Left kidney (tissue), 2 donors: ENCODE data around the gene TENM4. TPM values are rescaled to one million over a fixed set of nuclear protein-coding genes. Genes with fewer than 3 reads are reported as not detected.

Source experiments
- DNase-seq: peaks from one replicate; pipeline ENCODE4 v3.0.0-alpha.2; 2013
- polyA plus RNA-seq: library from polyadenylated mRNA; unstranded; fragments of 120-200 nt; gene quantifications from one replicate; pipeline ENCODE4 v1.2.1, GENCODE V29; 2013; ENCODE audit not compliant: insufficient read length

TENM4 gene
- polyA plus RNA-seq, 1 donor, result 24.5 TPM

DNA sequence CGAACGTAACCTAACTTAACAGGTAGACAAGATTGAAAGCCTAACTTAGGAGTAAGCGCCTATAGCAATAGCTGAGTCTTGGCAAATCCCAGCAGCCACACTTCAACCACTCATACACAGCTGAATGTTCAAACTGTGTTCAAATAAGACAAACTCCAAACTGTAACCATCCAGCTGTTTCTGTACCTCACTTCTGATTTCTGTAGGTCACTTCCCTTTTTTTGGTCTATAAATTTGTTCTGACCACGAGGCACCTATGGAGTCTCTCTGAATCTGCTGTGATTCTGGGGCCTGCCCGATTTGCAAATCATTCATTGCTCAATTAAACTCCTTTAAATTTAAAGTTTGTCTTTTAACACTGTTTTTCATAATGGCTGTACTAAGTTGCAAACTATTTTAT lies 8.2 kb upstream of the TENM4 start:
- DNase-seq, result no peak

DNA sequence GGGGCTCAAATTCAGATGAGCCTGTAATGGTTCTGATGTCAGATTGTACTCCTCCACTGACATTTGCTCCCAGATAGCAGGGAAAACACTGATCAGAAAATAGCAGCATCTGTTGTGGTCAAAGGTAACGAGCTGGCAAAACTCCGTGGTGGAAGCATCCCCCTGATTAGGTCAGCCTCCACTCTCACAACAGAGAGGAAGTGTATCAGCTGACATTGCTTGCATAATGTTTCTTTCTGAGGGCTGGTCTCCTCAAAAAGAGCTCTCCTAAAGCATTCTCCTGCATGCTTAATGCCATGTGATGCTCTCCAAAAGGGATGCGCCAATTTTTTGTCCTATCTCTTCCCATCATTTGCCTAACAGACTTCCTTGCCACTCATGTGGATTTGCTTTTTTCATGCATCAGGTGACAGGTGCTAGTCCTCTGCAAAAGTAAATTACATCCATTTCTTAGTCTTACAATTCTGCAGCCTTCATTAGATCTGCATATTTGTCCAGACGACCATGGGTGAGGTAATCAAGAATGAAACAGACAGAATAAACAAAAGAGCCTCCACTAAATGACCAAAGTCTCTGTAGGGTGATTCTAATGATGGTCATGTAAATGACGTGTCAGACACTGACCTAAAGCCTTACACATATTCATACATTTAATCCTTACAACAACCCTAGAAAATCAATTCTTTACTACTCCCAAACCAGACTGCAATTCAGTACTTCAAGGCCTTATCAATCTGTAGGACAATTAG lies 6.4 kb upstream of the TENM4 start:
- DNase-seq, result no peak

DNA sequence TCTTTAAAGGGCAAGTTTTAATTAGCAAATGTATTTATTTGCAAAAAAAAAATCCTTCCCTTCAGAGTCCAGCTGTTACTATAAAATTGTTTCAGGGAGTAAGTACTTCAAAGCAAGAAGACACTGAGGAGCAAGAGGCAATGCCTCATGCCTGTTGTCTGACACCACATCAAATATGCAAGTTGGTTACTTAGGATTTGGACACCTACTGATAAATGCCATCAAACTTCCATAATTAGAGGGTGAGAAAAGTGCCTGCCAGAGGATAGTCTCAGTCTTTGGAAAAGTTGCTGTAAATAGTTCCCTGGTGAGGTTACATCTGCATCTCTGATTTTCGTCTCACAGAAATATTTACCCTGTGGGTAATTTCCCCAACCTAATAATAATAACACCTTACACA lies 4.1 kb upstream of the TENM4 start:
- DNase-seq, result no peak

DNA sequence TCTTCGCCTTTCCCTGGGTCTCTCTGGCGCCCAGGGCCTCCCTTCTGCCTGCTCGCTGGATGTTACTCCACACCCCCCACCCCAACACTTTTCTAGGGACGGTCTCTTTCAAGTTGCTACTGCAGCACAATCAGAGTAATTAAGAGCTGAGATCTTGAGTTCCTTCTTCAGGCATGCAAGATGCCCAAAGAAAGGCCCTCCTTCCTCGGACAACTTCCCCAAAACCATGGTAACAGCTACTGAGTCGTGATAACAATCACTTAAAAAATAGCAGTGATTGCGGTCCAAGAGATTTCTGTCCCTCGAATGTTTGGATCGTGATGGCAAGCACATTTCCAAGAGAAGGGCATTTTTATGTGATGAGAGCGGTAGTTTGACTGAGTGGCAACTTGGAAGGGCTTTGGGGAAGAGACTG lies 638 bp upstream of the TENM4 start:
- DNase-seq, result peak; percentile 41

DNA sequence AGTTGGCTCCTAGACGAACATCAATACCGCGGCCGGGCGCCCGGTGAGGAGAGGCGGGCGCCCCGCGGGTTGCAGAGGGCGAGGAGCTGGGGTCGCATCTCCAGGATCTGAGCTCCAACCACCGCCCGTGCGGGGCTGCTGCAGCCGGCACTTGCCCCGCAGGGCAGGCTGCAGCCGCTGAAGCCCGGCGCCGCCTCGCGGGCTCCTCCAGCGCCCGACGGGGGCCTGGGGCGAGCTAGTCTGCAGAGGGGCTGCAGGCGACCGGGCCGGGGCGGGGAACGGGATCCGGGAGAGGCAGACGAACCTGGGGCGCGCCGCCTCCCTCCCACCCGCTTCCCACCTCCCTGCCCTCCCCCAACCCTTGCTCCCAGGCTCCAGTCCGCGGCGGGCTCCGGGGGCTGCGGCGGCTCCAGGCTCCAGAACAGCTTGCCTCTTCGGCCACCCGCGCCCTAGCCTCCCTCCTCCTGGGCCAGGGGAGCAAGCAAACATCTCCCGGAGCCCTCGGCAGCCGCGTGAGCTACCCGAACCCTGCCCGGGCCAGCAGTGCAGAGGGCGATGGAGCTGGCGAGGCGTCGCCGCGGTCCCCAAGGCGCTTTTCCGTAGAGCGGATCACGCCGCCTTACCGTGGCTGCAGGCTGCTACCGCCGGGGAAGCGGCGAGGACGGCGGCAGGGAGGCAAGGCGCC lies 802 bp downstream of the TENM4 start:
- DNase-seq, result peak; percentile 45

DNA sequence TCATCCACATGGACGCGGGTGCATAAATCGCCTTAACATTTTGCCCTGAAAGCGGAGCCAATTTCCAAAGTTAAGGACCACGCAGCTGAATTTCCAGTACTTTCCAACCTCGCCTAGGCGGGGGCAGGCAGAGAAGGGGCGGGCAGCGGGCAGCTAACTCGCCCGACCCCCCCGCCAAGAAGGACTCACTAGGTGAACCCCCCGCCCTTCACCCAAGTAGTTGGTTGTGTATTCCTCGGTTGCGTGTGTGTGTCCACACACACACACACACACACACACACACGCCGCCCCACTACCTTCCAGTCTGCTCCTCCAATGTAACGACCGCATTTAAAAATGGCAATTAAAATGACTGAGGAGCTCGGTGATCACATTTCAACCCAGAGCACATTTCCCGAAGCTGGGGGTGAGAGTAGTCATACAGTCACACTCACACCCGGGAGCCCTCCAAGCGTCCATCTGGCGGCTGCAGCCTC lies 1.4 kb downstream of the TENM4 start:
- DNase-seq, result peak; percentile 49

DNA sequence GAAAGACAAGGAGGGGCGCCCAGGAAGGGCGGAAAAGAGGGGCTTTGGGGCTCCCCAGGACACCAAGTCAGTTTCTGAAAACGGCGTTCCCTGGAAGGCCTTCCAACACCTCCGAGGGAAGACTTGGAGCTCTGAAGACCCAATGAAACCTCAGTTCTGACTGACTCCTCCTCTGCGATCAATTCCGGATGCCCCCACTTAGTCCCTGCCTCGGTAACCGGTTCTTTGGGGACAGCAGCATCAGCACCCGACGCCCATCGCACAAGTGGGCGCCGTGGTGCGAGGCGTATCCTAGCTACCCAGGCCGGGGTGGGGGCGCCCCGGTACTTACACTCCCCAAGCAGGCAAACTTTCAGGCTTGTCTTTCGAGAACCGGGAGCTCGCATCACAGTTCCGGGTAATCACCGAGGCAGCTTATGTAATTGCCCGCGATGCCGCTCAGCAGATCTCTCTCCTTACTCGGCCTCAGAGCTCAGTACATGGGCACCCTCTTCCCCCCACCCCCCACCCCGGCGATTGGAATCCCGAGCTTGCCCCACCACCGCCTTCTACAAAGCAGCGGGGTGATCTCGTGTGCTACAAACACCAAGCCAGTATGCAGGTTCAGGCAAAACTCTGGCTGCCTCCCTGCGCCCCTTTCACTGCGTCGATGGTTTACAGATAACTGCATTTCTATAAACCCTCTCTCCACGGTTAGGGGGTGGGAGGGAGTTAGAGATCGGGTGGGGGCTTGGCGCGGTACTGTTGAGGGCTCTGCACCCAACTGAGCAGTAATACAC lies 2.0 kb downstream of the TENM4 start:
- peak; percentile 30 for DNase-seq

DNA sequence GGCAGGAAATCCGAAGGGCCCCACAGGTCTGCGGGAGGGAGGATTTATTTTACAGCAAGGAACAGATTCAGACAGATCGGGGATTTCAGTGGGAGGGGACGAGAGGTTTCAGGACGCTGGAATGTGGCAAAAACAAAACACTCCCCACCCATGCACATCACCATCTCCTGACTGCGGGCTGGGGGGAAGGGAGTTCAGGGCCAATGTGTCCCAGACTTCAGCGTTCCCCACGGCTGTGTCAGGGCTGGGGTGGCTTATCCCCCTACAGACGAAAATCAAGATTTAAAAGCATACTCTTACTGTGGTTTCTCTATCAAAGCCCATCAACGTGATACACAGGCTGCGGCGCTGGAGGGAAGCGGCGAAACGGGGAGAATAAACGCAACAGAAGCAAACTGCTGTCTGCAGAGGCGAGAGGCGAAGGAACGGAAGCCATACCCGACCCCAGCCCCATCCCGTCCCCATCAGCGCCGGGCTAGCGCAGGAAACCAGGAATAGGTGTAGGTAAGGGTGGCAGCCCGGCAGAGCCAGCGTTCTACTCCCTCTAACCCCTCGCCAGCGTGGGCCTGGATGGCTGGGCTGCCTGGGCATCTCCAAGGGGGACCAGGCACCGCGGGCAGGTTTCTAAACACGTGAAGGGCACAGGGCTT lies 2.7 kb downstream of the TENM4 start:
- peak; percentile 41 for DNase-seq

DNA sequence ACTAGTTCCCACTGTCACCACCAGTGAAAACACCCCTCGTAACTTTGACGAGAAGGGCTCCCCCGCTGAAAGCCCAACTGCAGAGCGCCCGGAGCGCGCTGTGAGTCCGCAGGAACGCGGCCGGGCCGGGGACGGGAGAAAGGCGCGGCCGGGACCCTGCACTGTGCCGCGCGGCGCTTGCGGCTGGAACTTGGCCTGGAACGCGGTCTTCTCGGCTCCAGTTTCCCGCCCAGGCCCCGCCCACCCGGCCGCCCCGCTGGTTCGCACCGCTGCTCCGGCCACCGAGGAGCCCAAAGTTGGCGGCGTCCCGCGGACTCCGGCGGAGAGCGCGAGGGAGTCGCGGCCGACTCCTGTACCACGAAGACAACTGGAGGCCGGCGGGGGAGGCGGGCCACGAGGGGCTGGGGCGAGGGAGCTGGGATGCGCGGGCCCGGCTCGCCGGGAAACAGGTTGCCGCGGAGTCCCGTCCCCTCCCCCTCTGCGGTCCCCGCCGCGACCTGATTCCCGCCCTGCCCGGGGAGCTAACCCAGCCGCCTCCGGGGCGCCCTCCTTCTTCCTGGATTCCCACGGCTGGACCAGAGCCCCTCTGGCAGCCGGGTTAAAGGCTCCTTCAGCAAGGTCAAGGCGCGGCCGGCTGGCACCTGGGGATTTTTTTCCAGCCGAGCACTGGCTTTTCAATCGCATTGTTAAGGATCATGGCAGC lies 3.4 kb downstream of the TENM4 start:
- peak; percentile 75 for DNase-seq

DNA sequence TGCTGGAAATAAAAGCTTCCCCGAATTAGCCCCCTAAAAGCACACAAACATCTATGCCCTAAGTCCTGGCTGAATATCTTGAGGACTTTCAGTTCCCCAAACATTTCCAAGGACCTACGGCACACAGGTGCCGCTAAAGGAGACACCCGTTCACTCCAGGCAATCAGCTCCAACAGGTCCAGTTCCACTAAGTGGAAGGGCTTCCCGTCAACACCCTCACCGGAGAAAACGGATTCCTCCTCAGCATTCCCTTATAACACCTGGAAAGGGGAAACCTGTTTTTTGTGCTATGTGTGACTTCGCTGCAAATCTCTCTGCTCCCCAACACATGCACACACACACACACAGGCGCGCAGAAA lies 3.9 kb downstream of the TENM4 start:
- no peak for DNase-seq

DNA sequence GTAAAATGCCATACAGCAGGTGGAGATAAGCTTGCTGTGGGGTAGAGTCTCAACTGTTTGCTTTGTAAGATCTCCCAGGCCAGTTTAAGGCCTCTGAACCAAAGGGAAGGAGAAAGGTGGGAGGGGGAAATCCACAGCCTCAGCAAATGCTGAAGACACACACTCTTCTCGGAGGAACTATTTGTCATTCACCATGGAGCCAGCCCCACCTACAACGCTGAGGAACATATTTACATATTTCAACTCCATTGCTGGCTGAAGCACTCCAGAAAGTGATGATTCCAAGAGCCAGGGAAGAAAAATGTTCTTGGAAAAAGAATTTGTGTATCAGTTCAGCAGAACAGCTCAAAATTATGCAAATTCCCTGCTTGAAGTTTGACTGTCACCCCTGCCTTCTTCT lies 6.5 kb downstream of the TENM4 start:
- DNase-seq, result no peak

DNA sequence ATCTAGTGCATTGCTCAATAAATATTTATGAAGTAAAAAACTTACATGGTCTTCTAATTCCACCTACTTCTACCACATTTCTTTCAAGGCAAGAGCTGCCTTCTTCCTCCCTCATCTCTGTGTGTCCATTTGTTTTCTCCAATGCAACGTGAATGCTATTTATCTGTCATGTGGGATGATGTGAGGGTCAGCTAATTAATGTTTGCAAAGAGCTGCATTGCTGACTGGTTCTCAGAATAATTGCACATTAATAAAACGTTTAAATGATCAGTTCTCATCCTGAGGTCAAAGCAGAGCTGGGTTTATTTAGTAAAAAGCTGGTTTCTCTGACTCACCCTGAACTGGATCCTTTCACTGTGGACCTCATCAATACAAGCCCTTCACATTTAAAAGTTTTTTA lies 8.7 kb downstream of the TENM4 start:
- no peak for DNase-seq

DNA sequence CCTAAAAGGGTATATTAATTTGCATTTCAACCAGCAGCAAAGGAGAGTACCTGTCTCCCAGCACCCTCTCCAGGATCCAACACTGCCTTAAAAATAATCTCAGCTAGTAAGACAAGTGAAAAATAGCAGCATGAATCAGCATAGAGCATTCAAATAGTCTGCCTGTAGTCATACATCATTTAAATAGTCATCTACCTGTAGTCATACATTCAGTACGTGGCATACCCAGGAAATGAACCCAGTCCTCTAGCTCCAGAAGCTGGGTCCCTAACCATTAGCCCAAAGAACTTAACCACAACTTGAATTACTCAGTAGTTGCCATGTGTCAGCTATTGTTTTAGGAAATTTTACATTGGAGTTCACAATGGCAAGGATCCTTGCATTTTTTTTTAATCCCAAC lies 9.3 kb downstream of the TENM4 start:
- no peak for DNase-seq

DNA sequence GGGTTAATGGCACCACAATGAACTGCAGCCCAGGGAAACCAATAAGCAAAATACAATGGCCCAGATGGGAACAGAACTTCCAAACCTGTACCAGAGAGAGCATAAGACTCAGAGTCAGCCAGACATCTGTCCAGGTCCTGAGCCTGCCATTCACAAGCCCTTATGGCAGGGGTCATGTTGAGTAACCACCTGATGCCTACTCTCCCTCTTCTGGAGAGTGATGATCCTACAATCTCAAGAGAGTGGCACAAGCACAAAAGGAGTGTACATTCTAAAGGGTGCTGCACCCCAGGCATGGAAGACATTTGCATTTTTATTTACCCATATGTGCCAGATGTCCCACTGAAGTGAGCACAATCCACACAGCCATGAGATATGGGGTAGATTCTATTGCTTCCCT lies 10.6 kb downstream of the TENM4 start:
- DNase-seq, result no peak

DNA sequence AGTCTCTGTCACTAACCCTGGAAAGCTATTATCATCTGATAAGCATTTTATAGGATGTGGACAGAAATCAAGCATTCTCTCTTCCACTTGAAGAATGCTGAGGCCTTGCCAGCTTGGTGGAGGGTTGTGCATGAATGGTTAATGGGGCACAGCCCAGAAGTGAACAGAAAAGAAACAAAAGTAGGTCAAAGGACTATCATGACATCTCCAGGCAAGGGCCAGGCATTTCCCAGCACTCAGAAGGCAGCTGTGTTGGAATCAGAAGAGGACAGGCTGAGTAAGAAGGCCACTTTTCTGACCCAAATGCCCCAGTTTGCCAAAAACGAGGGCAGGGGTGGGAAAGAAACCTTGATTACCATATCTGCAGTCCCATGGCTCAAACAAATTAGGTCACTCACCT lies 12.4 kb downstream of the TENM4 start:
- no peak for DNase-seq

DNA sequence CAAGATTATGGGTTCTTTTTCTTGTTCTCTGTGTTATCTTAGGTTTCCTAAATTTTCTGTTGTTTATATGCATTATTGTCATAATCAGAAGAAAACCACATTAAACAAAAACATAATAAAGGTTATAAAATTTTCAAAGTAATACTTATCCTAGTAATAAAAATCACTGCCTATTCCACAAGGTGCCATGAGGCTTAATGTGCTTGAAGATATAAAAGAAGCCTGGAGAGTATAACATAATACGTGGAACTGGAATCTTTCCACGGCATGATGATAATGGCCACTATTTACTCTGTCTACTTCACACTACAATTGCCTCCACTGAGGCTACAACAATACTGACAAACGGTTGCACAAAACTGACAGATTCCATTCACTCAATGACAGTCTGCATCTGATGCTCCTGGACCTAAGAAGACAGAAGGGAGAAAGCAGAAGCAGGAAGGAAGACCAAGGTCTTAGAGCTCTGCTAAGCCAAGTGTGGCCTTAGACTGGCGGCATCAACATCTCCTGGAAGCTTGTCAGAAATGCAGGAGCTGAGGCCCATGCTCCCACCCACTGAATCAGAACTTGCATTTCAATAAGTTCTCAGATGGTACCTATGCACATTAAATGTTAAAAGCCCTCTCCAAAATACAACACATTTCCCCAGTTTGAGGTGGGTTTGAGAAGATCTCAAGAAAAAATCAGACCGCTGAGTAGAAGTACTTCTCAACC lies 13.1 kb downstream of the TENM4 start:
- no peak for DNase-seq

DNA sequence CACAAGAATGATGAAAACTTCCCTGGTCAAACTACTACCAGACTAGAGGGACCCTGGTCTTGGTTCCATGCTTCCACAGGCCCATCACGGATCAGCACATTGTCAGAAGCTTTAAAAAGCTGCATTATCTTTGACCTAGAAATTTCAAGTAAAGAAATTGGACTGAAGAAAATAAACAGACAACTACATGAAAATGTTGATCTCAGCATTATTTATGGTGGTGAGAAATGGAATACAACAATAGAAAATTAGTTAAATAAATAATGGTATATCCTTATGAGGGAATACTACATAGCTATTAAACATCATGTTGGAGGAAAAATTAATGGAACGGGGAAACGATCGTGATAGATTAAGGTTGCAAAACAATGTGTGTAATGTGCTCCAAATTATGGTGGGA lies 13.7 kb downstream of the TENM4 start:
- no peak for DNase-seq

DNA sequence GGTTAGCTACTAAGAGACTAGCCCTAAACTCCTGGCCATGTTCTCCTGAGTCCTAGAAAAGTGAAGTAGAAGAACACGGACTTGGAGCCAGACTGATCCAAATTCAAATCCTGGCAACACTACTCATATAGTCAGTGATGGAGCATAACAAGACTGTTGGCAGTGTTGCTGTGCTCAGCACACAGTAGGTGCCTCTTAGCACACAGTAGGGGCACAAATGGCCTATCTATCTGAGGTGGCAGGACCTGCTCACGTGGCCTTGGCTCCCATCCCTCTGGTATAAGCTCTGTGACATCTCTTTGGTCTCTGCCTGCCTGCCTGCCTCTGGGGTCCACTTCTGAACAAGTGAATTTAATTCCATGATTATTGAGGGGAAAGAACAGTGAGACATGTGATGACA lies 15.4 kb downstream of the TENM4 start:
- DNase-seq, result no peak

DNA sequence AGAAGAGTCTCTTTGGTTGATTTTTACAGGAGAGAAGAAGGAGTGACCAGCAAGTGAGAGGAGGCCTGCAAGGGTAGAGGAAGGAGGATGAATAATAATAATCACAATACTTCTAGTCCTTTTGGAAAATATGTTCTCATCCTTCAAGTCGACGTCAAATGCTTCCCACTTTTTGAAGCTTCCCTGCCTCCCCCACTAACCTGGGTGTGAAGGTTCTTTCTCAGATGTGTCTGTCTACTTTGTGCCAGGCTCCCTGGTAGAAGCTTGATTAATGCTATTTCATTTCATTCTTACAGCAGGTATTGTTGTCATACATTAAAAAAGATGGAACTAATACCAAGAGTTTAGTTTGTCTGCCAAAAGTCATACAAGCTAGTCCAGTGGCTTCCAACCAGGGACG lies 17.1 kb downstream of the TENM4 start:
- no peak for DNase-seq

DNA sequence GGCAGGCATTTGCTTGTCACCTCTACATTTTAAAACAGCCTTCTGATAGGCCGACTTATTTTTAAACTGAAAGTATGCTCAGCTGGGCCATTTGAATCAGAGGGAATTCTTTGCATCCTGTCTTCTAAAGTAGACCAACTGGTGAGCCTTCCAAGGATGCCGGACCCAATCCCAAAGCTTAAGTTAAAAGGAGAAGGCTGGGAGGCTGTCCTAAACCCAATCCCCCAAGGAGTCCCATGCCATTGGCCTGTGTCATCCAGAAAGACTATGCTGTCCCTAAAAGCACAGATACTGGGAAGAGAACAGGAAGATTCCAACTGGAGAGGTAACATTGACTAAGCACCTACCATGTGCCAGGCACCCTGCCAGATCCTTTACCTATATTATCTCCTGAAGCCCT lies 18.0 kb downstream of the TENM4 start:
- DNase-seq, result no peak

DNA sequence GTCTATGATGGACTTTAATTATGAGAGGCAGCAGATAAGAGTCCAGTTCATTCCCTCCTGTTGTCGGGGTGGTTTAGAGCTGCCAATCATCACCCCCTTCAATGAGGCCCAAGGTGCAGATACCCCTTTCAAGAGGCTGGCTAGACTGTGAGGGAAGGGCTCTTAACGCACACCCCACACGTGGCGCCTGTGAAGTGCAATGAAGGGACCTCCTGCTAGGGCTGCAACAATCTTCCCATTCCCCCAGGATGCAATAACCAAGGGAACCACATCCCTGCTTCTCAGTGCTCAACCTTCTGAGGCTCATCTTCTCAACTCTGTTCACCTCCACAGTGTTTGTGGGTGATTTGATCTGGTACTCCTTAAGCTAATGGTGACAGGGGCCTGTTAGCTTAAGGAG lies 19.0 kb downstream of the TENM4 start:
- no peak for DNase-seq
